ENCODE measurements around the gene ADH1A.

ADH1A gene

DNA sequence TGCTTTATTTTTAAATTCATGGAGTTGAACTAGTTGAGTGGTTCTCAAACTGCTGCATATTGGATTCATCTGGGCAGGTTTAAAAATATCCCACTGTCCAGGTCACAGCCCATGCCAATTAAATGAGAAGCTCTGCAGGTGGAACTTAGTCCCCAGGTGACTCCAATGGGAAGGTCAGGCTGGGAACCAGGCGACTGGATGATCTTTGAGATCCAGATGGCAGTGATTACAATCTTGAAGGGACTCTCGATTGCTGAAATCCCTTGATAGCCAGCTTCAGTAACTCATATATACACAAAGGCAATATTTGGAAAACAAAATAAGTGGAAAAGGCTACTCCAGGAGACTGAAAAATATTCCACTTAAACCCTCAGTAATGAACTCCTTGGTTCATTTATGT lies 8.1 kb downstream of the ADH1A start:
- no peak overlapping the region for H3K4me3 ChIP-seq (ENCODE audit: low read length)
- no peak for DNase-seq (ENCODE audit: low read depth)
- TF ChIP-seq, protein P1, sequence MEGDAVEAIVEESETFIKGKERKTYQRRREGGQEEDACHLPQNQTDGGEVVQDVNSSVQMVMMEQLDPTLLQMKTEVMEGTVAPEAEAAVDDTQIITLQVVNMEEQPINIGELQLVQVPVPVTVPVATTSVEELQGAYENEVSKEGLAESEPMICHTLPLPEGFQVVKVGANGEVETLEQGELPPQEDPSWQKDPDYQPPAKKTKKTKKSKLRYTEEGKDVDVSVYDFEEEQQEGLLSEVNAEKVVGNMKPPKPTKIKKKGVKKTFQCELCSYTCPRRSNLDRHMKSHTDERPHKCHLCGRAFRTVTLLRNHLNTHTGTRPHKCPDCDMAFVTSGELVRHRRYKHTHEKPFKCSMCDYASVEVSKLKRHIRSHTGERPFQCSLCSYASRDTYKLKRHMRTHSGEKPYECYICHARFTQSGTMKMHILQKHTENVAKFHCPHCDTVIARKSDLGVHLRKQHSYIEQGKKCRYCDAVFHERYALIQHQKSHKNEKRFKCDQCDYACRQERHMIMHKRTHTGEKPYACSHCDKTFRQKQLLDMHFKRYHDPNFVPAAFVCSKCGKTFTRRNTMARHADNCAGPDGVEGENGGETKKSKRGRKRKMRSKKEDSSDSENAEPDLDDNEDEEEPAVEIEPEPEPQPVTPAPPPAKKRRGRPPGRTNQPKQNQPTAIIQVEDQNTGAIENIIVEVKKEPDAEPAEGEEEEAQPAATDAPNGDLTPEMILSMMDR (conservative IDR thresholded peaks at IDR 0.05; ENCODE audit: low read depth, low read length): no peak

DNA sequence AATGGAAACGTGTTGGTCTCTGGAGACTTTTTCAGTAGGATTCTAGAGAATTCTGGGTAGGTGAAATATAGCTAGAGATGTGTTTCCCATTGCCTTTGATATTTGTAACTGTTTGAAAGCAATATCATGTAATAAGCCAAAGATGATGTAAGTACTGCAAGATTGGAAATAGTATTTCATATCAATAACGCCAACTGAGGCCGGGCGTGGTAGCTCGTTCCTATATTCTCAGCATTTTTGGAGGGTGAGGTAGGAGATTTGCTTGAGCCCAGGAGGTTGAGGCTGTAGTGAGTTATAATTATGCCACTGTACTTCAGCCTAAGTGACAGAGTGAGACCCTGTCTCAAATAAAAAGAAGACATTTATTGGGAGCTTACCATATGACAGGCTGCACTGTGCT lies 9.5 kb downstream of the ADH1A start:
- no peak for DNase-seq (ENCODE audit: low read depth)
- H3K4me3 ChIP-seq (ENCODE audit: low read length): no peak overlapping the region
- TF ChIP-seq, protein P1 (conservative IDR thresholded peaks at IDR 0.05; ENCODE audit: low read depth, low read length): no peak

DNA sequence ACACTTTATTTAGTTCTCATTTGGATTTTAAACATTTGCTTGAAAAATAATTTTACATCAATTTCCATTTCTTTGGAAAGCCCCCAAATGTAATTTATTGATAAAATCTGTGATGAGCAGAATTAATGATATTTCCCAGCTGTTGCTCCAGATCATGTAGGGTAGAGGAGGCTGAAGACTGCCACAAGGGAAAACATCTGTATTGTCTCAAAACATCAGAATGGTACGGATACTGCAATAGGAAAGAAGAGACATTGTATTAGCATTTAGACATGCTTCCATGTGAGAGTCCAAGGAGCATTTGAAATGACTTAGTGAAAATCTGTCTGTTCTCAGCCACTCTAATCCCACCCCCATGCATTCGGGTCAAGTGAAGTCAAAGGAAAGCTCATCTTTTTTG lies 14.4 kb downstream of the ADH1A start:
- no peak for DNase-seq (ENCODE audit: low read depth)
- TF ChIP-seq, protein P1 (conservative IDR thresholded peaks at IDR 0.05; ENCODE audit: low read depth, low read length): no peak
- H3K4me3 ChIP-seq (ENCODE audit: low read length): no peak overlapping the region

DNA sequence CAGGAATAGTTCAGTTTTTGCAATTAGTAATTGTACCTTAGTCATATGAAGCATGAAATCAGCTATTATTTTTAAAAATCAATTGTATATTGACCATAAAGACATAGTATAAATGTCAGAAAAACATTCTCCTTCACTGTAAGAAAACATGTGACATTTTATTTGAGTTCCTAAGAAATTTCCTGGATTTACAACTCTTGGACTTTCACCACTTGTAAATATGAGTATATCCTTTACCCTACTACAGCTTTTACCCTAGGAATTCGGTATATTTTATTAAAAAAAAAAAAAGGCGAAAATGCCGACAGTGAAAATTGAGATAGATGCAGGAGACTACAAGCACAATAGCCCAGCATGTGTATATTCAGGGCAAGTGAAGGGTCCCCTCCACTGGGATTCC lies 14.9 kb downstream of the ADH1A start:
- DNase-seq (ENCODE audit: low read depth): no peak
- TF ChIP-seq, protein P1 (conservative IDR thresholded peaks at IDR 0.05; ENCODE audit: low read depth, low read length): no peak
- H3K4me3 ChIP-seq (ENCODE audit: low read length): no peak overlapping the region

DNA sequence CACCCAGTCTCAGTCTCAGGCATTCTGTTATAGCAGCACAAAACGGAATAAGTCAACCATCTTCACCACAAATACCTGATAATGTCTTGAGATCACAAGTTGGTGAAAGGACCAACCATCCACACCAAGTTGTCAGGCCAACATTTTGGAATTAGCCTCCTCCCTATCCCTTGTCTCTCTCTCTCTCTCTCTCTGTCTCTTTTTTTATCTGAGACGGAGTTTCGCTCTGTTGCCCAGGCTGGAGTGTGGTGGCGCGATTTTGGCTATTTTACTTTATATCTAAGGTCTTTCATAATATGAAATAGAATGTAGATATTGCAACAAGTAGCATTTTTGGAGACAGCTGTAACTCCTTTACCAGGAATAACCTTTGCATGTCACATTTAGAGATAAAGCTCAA lies 15.7 kb downstream of the ADH1A start:
- no peak for DNase-seq (ENCODE audit: low read depth)
- TF ChIP-seq, protein P1 (conservative IDR thresholded peaks at IDR 0.05; ENCODE audit: low read depth, low read length): no peak
- no peak overlapping the region for H3K4me3 ChIP-seq (ENCODE audit: low read length)

DNA sequence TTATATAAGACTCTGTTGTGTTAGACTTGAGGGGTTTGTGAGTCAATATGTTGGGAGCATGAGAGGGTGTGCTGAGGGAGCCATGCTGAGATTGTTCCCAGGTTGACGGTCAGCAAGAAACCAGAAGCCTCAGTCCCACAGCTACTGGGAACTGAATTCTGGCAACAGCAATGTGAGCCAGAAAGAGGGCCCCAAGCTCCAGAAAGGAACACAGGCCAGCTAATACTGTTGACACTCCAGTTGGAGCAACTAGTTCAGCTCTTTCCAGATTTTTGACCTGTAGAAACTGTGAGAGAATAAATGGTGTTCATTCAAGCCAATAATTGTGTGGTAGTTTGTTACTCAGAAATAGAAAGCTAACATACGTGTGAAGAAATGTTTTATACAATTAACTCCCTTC lies 17.1 kb downstream of the ADH1A start:
- H3K4me3 ChIP-seq (ENCODE audit: low read length): no peak overlapping the region
- no peak for DNase-seq (ENCODE audit: low read depth)
- TF ChIP-seq, protein P1 (conservative IDR thresholded peaks at IDR 0.05; ENCODE audit: low read depth, low read length): no peak

DNA sequence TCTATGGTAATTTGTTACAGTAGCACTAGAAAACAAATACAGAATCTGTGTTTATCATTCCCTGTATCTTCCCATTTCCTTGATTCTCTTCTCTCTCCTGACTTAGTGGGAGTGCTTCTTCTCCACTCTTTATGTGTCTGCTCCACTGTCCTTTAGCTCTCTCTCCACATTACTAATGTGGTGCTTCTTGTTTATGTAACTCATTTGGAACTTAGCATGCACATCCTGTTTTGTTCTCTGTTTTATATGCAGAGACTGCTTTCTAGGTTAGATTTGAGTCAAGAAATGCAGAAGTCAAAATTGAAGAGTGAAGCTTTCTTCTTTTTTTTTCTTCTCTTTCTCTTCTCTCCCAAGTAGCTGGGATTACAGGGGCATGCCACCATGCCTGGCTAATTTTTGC lies 25.9 kb downstream of the ADH1A start:
- no peak overlapping the region for H3K4me3 ChIP-seq (ENCODE audit: low read length)
- DNase-seq (ENCODE audit: low read depth): no peak
- TF ChIP-seq, protein P1 (conservative IDR thresholded peaks at IDR 0.05; ENCODE audit: low read depth, low read length): no peak
